K562 (cell line): ENCODE results near the gene AUNIP. TPM values are rescaled to one million over a fixed set of nuclear protein-coding genes. Genes with fewer than 3 reads are reported as not detected.
A peak's percentile ranks its signal among the peaks of the same experiment; 100 is the strongest.

ENCODE experiments used
- CBFB ChIP-seq: sonication (generic); formaldehyde crosslinking; IDR thresholded peaks from 2 replicates; pipeline ENCODE4 v1.4.0; 2020; ENCODE audit warnings: mild to moderate bottlenecking, missing genetic modification reagents
- CEBPB ChIP-seq: fragments of 450-650 bp; IDR thresholded peaks from 2 replicates; pipeline ENCODE4 v1.6.1; 2016; ENCODE audit warnings: missing genetic modification characterization, missing compliant biosample characterization
- ZBTB12 ChIP-seq: fragments of 250-450 bp; sonication (Bioruptor Pico); IDR thresholded peaks from 2 replicates; pipeline ENCODE4 v1.4.0; 2020
- ZFPM2 ChIP-seq: fragments of 250-450 bp; sonication (Bioruptor Pico); IDR thresholded peaks from 2 replicates; pipeline ENCODE4 v1.5.1; 2022; ENCODE audit warnings: mild to moderate bottlenecking
- ZNF134 ChIP-seq: fragments of 250-450 bp; sonication (Bioruptor Pico); conservative IDR thresholded peaks from 2 replicates; pipeline ENCODE4 v1.4.0; 2020
- ZNF263 ChIP-seq: sonication (generic); formaldehyde crosslinking; IDR thresholded peaks from 2 replicates; pipeline ENCODE4 v1.8.0; 2022; ENCODE audit warnings: mild to moderate bottlenecking, missing genetic modification reagents, borderline replicate concordance
- ZNF398 ChIP-seq: fragments of 250-450 bp; sonication (Bioruptor Pico); IDR thresholded peaks from 2 replicates; pipeline ENCODE4 v1.8.0; 2021; ENCODE audit warnings: moderate library complexity, mild to moderate bottlenecking, inconsistent platforms
- ZNF592 ChIP-seq: fragments of 450-650 bp; IDR thresholded peaks from 2 replicates; pipeline ENCODE4 v1.6.1; 2017; ENCODE audit warnings: antibody characterized with exemption, mild to moderate bottlenecking
- ZSCAN29 ChIP-seq: fragments of 450-650 bp; IDR thresholded peaks from 2 replicates; pipeline ENCODE4 v1.6.1; 2017
- polyA plus RNA-seq, 8 experiments: library from polyadenylated mRNA; depleted of rRNA in 4 of 8; stranded (reverse) in 5 of 8; unstranded in 3 of 8; fragments of >200 nt; fragmentation: Nextera tagmentation in 2 of 8; fragmentation: Illumina TruSeq in 1 of 8; extraction: Ambion mirVana in 2 of 8; extraction: Trizol in 1 of 8; gene quantifications; 2 replicates each; pipeline versions ENCODE4 v1.2.1 to v1.2.3, GENCODE V29; 2011 to 2014; ENCODE audit warnings: inconsistent platforms in 1 of 8, missing spikeins in 1 of 8
- total RNA-seq, 7 experiments: library from RNA; depleted of rRNA in 6 of 7; stranded (reverse); fragments of >200 nt in 6 of 7; fragmentation: Illumina TruSeq in 2 of 7; extraction: Trizol in 2 of 7; gene quantifications; 2 replicates each; pipeline versions ENCODE4 v1.2.1 to v1.2.3, GENCODE V29; 2011 to 2021; ENCODE audit warnings: low replicate concordance in 1 of 7

AUNIP gene
- total and polyA plus RNA-seq, 9 of the 15 experiments (the other 6 are each of a cell fraction or from before 2014, with no cell fraction given), result 12.1 to 53.8 (median 47.1) TPM

- TF ChIP-seq ZNF398 (CRISPR knock-in tag), result no peak
- no peak for TF ChIP-seq ZFPM2 (CRISPR knock-in tag)
- TF ChIP-seq ZNF263 (CRISPR knock-in tag), result peak; percentile 45; the same call in 1 of the 2 replicates
- TF ChIP-seq CBFB, result no peak
- TF ChIP-seq ZNF134 (CRISPR knock-in tag), result no peak
- TF ChIP-seq ZSCAN29, result no peak
- TF ChIP-seq ZNF592, result 0 out of 2 replicates have a peak, but pooled peaks have one; percentile 16
- no peak for TF ChIP-seq CEBPB (tag)
- no peak for TF ChIP-seq ZBTB12 (CRISPR knock-in tag)
These were observed 11.9 kb upstream of the AUNIP start (continued) for GRCh38 chr1:25871086-25871703.
